Measurements from ENCODE around the gene PAQR5.

DNA sequence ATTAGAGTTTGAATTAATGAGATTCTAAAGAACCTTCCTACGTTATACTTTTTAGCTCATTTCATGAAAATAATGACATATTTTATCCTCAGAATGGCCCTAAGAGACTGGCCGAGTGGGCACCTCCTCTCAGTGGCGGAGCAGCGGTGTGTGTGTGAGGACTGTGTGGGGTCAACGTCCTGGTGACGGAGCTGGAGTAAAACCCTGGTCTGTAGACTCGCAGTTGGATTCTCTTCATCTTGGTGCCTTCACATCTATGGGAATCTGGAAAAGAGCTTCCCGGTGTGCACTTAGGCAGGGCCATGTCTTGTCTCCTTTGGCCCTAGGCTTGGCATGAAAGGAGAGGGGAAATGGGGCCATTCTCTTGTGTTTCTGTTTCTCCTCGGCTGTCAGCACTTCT, 21.4 kb upstream of the PAQR5 start:
- TF ChIP-seq, protein P1, sequence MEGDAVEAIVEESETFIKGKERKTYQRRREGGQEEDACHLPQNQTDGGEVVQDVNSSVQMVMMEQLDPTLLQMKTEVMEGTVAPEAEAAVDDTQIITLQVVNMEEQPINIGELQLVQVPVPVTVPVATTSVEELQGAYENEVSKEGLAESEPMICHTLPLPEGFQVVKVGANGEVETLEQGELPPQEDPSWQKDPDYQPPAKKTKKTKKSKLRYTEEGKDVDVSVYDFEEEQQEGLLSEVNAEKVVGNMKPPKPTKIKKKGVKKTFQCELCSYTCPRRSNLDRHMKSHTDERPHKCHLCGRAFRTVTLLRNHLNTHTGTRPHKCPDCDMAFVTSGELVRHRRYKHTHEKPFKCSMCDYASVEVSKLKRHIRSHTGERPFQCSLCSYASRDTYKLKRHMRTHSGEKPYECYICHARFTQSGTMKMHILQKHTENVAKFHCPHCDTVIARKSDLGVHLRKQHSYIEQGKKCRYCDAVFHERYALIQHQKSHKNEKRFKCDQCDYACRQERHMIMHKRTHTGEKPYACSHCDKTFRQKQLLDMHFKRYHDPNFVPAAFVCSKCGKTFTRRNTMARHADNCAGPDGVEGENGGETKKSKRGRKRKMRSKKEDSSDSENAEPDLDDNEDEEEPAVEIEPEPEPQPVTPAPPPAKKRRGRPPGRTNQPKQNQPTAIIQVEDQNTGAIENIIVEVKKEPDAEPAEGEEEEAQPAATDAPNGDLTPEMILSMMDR (IDR thresholded peaks at IDR 0.05; ENCODE audit: extremely low read depth in 1 of 2, insufficient read depth in 1 of 2, low read depth in 1 of 2, low read length in 2 of 2), result no peak
- TF ChIP-seq POLR2AphosphoS5 (IDR thresholded peaks at IDR 0.05; ENCODE audit: insufficient read depth, low read depth, low read length), result no peak

Measured in endothelial cell of umbilical vein (primary cell).